GM19240 (cell line): ENCODE results near the gene DIO1.

Source experiments
- DNase-seq: peaks from one replicate; pipeline ENCODE4 v3.0.0; 2011; ENCODE audit warnings: low spot score; ENCODE audit not compliant: insufficient read length

The DIO1 gene

DNA sequence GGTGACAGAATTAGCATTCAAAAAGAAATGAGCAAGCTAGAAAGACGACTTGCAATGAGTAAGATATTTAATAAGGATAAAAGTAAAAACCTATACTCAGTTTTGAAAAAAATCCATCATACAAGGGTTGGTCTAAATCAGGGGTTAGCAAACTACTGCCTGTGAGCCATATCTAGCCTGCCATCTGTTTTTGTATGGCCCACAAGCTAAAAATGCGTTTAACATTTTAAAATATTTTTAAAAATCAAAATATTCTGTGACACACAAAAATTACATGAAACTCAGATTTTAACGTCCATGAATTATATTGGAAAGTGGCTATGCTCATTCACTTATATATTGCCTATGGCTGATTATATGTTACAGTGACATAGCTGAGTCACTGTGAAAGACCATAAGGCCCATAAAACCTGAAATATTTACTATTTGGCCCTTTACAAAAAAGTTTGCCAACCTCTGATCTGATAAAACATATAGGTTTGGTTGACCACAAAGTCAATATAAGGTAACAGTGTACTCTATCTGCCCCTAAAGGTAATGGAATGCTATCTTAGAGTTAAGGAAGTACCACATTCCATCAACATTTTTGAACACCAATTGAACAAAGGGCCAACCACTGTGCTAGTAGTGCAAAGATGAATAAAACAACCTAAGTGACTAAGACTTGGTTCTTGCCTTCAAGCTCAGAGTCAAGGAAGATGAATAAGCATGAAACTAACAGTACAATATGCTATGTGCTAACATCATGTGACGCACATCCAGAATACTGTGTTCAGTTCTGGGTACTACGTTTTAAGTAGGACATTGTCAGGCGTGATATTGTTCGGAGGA lies 48.4 kb downstream of the DIO1 start:
- no peak for DNase-seq

DNA sequence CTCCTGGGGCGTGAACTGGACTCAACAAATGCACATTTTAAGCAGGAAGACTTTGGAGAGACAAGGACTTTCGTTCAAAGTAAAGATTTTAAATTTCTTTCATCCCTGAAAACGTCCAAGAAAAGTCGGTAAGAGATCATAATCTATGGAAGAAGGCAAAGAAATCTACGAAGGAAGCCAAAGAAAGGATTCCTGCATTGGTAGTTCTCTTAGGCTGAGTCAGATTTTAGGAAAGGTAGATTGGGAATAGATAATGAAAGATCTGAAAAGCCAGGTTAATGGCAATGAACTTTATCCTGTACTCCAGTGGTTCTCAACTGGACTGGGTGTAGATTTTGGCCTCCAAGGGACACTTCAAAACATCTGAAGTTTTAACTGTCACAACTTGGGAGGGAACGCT lies 49.1 kb downstream of the DIO1 start:
- DNase-seq: no peak

DNA sequence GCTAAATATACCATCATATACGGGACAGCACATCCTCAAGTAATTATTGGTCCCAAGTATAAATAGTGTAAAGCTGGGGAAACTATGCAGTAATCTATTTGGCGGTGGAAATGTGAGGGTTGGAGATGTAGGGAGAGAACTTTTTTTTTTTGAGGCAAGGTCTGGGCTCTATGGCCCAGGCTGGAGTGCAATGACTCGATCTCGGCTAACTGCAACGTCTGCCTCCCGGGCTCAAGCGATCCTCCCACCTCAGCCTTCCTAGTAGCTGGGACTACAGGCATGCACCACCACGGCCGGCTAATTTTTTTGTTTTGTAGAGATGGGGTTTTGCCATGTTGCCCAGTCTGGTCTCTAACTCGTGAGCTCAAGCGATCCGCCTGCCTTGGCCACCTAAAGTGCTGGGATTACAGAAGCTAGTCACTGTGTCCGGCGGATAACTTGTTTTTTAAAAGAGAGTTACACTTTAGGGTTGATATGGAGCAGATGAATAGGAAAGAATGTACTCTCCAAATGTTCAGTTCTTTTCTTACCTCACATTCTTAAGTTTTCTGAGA lies 49.6 kb downstream of the DIO1 start:
- no peak for DNase-seq

DNA sequence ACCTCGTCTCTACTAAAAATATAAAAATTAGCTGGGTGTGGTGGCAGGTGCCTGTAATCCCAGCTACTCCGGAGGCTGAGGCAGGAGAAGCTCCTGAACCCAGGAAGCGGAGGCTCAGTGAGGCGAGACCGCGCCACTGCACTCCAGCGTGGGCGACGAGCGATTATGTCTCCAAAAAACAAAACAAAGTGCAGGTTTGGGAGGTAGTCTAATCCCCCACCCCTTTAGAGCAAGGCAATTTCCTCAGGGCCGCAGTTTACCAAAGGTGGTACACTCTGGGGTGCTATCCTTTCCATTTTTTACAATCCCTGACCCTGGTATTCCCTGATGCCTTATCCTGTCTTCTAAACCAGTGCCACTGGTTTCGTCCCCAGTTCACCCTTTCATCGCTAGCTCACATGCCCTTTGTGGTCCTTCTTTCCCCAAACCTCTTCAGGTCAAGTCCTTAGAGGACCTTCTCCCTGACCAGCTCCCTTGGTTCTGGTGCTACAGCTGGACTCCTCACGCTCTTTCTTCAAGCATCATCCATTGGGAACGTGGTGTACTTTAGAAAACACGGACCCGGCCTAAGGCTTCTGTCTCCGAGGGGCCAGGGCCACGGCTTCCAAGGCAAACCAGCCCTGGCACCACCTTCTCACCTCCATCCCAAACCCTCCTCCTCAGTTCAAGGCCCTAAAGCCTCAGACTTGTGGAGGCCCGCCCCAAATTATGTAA lies 50.6 kb downstream of the DIO1 start:
- no peak for DNase-seq

- DNase-seq: no peak
These were observed 51.1 kb downstream of the DIO1 start for GRCh38 chr1:53945183-53945432.

DNA sequence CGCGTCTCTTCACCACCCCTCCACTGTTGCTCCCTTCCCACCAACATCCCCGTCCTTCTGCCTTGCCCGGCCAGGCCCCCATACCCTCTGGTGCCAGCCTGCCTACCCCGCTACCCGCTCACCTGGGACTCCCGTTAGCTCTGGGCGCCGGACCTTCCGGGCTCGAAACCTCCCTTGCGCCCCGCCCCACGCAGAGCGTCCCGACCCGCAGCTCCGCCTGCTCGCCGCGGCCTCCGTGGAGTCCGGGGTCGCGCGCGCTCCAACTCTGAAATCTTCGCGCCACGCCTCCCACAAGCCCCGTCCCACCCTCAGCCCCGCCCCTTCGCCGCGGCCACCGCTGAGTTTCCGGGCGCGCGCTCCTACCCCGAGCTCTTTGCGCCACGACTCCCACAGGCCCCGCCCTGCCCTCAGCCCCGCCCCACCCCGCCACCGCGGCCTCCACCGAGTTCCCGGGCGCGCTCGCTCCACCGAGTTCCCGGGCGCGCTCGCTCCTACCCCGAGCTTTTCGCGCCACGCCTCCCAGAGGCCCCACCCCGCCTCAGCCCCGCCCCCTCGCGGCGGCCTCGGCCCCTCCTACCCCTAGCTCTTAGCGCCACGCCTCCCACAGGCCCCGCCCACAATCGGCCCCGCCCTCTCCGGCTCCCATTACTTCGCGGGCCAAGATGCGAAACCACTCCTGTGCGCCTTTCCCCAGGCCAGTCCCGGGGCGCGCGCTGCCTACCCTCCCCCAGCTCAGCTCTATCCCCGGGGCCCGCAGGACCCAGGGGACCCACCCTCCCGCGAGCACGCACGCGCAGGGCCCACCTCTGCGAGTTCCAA lies 51.7 kb downstream of the DIO1 start, which contains the start of gene IFT25:
IFT25 (minus strand) TSS at position 267 of the 819 bp plus-strand sequence. CDS start 5,617 bp downstream, outside the sequence.
- DNase-seq: peak; percentile 66

DNA sequence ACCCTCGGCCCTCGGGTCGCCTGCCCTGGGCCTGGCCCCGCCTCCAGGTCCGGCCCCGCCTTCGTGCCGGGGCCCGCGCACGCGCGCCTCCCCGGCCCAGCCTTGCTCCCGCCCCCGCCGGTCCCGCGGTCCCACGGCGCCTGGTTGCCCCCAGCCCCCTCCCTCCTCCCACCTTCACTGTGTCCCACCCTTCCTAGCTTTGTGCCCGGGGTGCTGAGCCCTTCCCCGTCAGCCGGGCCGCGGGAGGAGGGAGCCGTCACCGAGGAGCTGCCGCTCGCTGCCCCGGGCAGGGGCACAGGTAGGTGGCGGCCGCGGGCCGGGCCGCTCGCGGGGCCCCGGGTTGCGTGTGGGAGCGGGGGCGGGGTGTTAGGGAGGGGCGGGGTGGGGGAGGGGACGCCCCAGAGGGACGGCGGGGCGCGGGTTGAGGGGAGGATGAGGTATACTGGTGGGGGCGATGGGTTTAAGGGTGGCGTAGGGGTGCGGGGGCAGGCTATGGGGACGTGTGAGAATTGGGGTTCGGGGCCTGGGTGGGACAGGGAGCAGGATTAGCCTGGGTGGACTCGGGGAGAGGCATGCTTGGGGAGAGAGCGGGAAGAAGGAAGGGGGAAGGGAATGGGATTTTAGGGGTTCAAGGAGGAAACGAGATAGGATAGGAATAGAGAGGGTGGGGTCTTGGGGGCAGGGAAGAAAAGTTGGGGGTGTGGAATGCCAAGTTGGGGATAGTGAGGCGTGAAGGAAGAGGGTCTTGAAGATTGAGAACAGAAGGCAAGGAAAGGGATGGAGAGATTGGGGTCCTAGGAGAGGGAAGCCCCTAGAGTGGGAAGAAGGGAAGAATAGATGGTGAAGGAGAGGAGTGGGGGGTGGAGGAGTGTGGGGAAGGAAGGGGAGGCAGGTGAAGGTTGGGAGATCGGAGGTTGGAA lies 52.5 kb downstream of the DIO1 start, which contains the start of gene LRRC42:
LRRC42 (plus strand) TSS at position 99 of the 920 bp plus-strand sequence. CDS start 5,650 bp downstream, outside the sequence.
- no peak for DNase-seq

GRCh38 chr1:53947172-53947907 lies 53.4 kb downstream of the DIO1 start:
- no peak for DNase-seq

- no peak for DNase-seq
These were observed 54.3 kb downstream of the DIO1 start for GRCh38 chr1:53948291-53948690.

DNA sequence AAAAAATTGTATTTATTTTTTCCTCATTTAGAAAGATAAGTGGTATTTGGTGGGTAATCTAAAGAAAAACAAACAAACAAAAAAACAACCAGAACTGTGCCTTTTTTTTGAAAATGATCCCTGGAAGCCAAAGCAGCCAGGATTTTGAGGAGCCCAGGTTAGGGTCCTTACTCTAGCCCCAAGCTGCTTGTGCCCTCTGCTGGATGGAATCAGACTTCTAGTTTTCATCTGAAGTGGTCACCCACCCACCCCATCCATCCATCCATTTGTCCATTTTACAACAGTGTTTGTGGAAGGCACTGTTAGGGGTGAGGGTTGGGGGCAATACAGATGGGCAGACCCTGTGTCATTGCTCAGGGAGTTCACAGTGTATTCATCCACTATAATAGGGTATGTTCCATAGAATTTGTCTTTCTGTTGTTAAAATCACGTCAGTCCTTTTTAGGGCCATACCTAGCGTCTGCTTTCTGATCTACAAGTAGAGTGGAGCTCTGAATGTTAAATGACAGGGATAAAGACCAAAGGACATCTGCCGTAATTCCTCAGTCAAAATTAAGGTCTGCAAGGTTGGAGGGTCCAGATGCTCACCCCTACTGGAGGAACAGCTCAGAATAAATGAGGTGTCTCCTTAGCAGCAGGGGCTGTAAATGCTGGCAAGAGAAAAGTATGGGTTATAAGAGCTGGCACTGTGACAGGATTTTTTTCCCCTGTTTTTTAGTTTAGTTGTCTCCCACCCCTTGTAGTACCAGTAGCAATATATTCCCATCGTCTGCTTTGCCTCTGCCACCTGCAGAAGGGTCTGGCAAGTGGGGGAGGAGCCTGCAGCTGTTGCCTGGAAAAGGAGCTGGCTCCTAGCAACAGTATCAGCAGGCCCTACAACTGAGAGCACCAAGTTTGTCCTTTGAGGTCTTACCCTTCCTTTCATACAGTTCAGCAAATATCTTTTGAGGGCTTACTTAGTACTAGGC lies 55.3 kb downstream of the DIO1 start:
- DNase-seq: no peak

GRCh38 chr1:53951697-53952096 lies 57.7 kb downstream of the DIO1 start:
- no peak for DNase-seq

GRCh38 chr1:53954128-53954527 lies 60.1 kb downstream of the DIO1 start:
- no peak for DNase-seq

DNA sequence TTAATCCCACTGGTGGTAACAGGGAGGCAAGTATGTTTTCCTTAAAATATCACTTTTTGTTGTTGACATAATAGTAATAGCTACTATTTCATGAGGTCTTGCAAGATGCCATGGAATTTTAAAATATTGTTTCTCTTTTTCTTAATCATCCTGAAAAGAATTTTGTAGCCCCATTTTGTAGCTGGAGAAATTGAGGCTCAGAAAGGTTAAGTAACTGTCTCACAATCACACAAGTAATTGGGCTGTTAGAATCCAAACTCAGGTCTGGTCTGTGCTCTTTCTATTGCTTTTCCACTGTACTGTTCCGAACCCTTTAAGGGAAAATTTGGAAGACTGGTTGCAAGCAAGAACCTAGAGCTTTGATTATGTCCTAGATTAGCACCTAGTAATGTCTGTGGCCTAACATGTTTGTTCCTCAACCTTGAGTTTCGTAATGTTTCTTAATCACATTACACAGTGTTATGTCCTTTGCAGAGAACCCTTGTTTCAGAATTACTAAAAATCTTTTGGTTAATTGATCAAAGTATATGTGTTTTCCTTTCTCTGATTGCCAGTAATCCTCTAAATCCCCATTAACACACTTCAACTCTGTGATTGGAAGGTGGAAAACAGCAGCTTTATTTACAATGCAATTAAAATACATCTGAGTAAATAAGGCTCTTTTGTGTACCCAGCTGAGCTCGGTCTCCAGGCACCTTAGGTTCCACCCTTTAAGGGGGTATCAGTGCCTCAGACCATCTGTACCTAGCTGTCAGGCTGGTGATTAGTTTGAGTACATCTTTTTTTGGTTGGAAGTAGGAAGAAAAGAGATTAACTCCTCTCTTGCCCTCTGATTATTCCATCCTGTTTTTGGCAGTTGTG lies 62.6 kb downstream of the DIO1 start:
- no peak for DNase-seq

- no peak for DNase-seq
These were observed 63.3 kb downstream of the DIO1 start for GRCh38 chr1:53957194-53957818.

DNA sequence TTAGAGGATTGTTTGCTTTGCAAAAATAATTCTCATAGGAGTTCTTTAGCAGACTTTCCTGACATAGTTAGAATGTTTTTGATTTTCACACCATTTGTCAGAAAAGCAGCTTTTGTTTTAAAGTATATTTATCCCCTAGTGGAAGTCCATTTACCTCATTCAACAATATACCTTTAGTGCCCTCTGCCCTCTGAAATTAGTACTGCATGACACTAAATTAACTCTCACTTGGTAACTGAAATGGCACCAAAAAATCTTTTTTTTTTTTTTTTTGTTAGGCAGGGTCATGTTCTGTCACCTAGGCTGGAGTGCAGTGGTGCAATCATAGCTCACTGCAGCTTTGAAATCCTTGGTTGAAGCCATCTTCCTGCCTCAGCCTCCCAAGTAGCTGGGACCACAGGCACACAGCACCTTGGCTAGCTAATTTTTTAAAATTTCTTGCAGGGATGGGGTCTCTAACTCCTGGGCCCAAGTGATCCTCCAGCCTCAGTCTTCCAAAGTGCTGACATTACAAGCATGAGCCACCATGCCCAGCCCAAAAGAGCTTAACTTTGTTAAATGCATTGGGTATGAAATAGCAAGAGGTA lies 65.8 kb downstream of the DIO1 start:
- DNase-seq: no peak
